ENCODE data around the gene NCKAP5. TPM values are rescaled to one million over a fixed set of nuclear protein-coding genes. Genes with fewer than 3 reads are reported as not detected.

The NCKAP5 gene
- total and polyA plus RNA-seq, 2 donors (not counting 1 experiment from before 2014, with no cell fraction given) = not detected

GRCh38 chr2:133194777-133195335, 373.4 kb downstream of the NCKAP5 start:
- no peak overlapping the region for H3K27ac Mint-ChIP-seq
- no peaks in the 10 kb centered on the region for H3K4me1 ChIP-seq (ENCODE audit: control insufficient read depth in 2 of 2, insufficient read depth in 2 of 2, low read length in 2 of 2)
- no peaks in the 10 kb centered on the region for H3K79me2 ChIP-seq (ENCODE audit: control insufficient read depth, insufficient read depth, low read length)
- no peak for ATAC-seq (ENCODE audit: low read depth)
- no peak overlapping the region for H3K4me3 ChIP-seq (ENCODE audit: control extremely low read depth in 1 of 5, extremely low read depth in 1 of 5, insufficient read depth in 1 of 5, low read depth in 2 of 5, low read length in 4 of 5)
- no peak overlapping the region for H3K27ac ChIP-seq (ENCODE audit: low read length in 2 of 2)
- no peak overlapping the region for H3K9ac ChIP-seq (ENCODE audit: low read length)
- POLR2A ChIA-PET = no interaction called here
- no peak for DNase-seq
- CTCF ChIA-PET = no interaction called here
- intact Hi-C loops (cut with micrococcal nuclease) = no loop called here
- no peak overlapping the region for H3K4me3 Mint-ChIP-seq
- no peaks in the 10 kb centered on the region for H3K36me3 ChIP-seq (replicated peaks in 1 of 2; ENCODE audit: control extremely low read depth in 1 of 2, control insufficient read depth in 1 of 2, extremely low read depth in 1 of 2, insufficient read depth in 2 of 2, low read length in 1 of 2)
- no peak overlapping the region for H2AFZ ChIP-seq (ENCODE audit: insufficient read depth, low read depth, low read length, poor library complexity, severe bottlenecking)
- H3K9me3 Mint-ChIP-seq (ENCODE audit: insufficient read depth) = no peaks in the 10 kb centered on the region
- H3K4me1 Mint-ChIP-seq = no peaks in the 10 kb centered on the region
- H3K4me2 ChIP-seq (replicated peaks; ENCODE audit: low read depth, low read length, poor library complexity, severe bottlenecking) = no peak overlapping the region
- TF ChIP-seq CTCF (IDR thresholded peaks at IDR 0.05) (no peak), EZH2 (IDR thresholded peaks at IDR 0.05; ENCODE audit: borderline replicate concordance, insufficient read depth, low read depth, low read length, poor library complexity, severe bottlenecking) (no peak)
- no peaks in the 10 kb centered on the region for H4K20me1 ChIP-seq (ENCODE audit: control insufficient read depth, insufficient read depth, low read length, poor library complexity, severe bottlenecking)
- H3K27me3 ChIP-seq (replicated peaks in 1 of 4; ENCODE audit: control extremely low read depth in 1 of 4, control insufficient read depth in 3 of 4, insufficient read depth in 4 of 4, low read length in 3 of 4) = no peaks in the 10 kb centered on the region
- H3K27me3 Mint-ChIP-seq = no peaks in the 10 kb centered on the region
- H3K9me3 ChIP-seq (ENCODE audit: control extremely low read depth in 1 of 3, control insufficient read depth in 2 of 3, insufficient read depth in 1 of 3, low read length in 2 of 3) = no peaks in the 10 kb centered on the region
- WGBS (ENCODE audit: insufficient coverage) = 91% methylated on average over 3 of the region's 5 CpGs

GRCh38 chr2:133194362-133194655, 374.0 kb downstream of the NCKAP5 start:
- Histone ChIP-seq H3K36me3 (replicated peaks in 1 of 2; ENCODE audit: control extremely low read depth in 1 of 2, control insufficient read depth in 1 of 2, extremely low read depth in 1 of 2, insufficient read depth in 2 of 2, low read length in 1 of 2) (no peaks in the 10 kb centered on the region), H3K4me1 (ENCODE audit: control insufficient read depth in 2 of 2, insufficient read depth in 2 of 2, low read length in 2 of 2) (no peaks in the 10 kb centered on the region), H3K79me2 (ENCODE audit: control insufficient read depth, insufficient read depth, low read length) (no peaks in the 10 kb centered on the region), H3K27me3 (replicated peaks in 1 of 4; ENCODE audit: control extremely low read depth in 1 of 4, control insufficient read depth in 3 of 4, insufficient read depth in 4 of 4, low read length in 3 of 4) (no peaks in the 10 kb centered on the region), H3K4me2 (replicated peaks; ENCODE audit: low read depth, low read length, poor library complexity, severe bottlenecking) (no peak overlapping the region), H3K9ac (ENCODE audit: low read length) (no peak overlapping the region), H4K20me1 (ENCODE audit: control insufficient read depth, insufficient read depth, low read length, poor library complexity, severe bottlenecking) (no peaks in the 10 kb centered on the region), H3K9me3 (ENCODE audit: control extremely low read depth in 1 of 3, control insufficient read depth in 2 of 3, insufficient read depth in 1 of 3, low read length in 2 of 3) (no peaks in the 10 kb centered on the region), H3K27ac (ENCODE audit: low read length in 2 of 2) (no peak overlapping the region), H3K4me3 (ENCODE audit: control extremely low read depth in 1 of 5, extremely low read depth in 1 of 5, insufficient read depth in 1 of 5, low read depth in 2 of 5, low read length in 4 of 5) (no peak overlapping the region), H2AFZ (ENCODE audit: insufficient read depth, low read depth, low read length, poor library complexity, severe bottlenecking) (no peak overlapping the region)
- ATAC-seq (ENCODE audit: low read depth) (no peak), DNase-seq (no peak)
- ChIA-PET POLR2A (no interaction called here), CTCF (no interaction called here)
- H3K4me3 Mint-ChIP-seq = no peak overlapping the region
- TF ChIP-seq EZH2 (IDR thresholded peaks at IDR 0.05; ENCODE audit: borderline replicate concordance, insufficient read depth, low read depth, low read length, poor library complexity, severe bottlenecking) (no peak), CTCF (IDR thresholded peaks at IDR 0.05) (no peak)
- intact Hi-C loops (cut with micrococcal nuclease) = no loop called here
- H3K4me1 Mint-ChIP-seq = no peaks in the 10 kb centered on the region
- no peak overlapping the region for H3K27ac Mint-ChIP-seq
- H3K27me3 Mint-ChIP-seq = no peaks in the 10 kb centered on the region
- 39% methylated on average over 3 of the region's 4 CpGs for WGBS (ENCODE audit: insufficient coverage)
- H3K9me3 Mint-ChIP-seq (ENCODE audit: insufficient read depth) = no peaks in the 10 kb centered on the region
